Ishikawa (cell line): ENCODE measurements around the gene FGF21.

ENCODE experiments used
- CEBPB ChIP-seq: IDR thresholded peaks from 2 replicates; pipeline ENCODE4 v1.6.1; 2012
- CREB1 ChIP-seq: IDR thresholded peaks from 2 replicates; pipeline ENCODE4 v1.6.1; 2012; ENCODE audit warnings: low read depth
- EGR1 ChIP-seq: IDR thresholded peaks from 2 replicates; pipeline ENCODE4 v1.6.1; 2012
- EP300 ChIP-seq: IDR thresholded peaks from 2 replicates; pipeline ENCODE4 v1.6.1; 2012; ENCODE audit warnings: borderline replicate concordance
- FOXM1 ChIP-seq: IDR thresholded peaks from 2 replicates; pipeline ENCODE4 v1.6.1; 2012; ENCODE audit warnings: low read depth, borderline replicate concordance
- NFIC ChIP-seq: IDR thresholded peaks from 2 replicates; pipeline ENCODE4 v1.6.1; 2012
- RAD21 ChIP-seq: IDR thresholded peaks from 2 replicates; pipeline ENCODE4 v1.6.1; 2012; ENCODE audit warnings: low read depth
- TAF1 ChIP-seq: IDR thresholded peaks from 2 replicates; pipeline ENCODE4 v1.6.1; 2012; ENCODE audit warnings: low read depth, mild to moderate bottlenecking
- TCF12 ChIP-seq: IDR thresholded peaks from 2 replicates; pipeline ENCODE4 v1.6.1; 2012; ENCODE audit warnings: low read depth
- TEAD4 ChIP-seq: IDR thresholded peaks from 2 replicates; pipeline ENCODE4 v1.6.1; 2012
- YY1 ChIP-seq: IDR thresholded peaks from 2 replicates; pipeline ENCODE4 v1.6.1; 2012; ENCODE audit warnings: low read depth
- ZBTB7A ChIP-seq: IDR thresholded peaks from 2 replicates; pipeline ENCODE4 v1.6.1; 2012; ENCODE audit warnings: low read depth
- TF ChIP-seq, protein P1 (sequence below): IDR thresholded peaks from 2 replicates; pipeline ENCODE4 v1.6.1; 2012
- TF ChIP-seq, protein P2 (sequence below): IDR thresholded peaks from 2 replicates; pipeline ENCODE4 v1.6.1; 2012
- TF ChIP-seq, protein P3 (sequence below): IDR thresholded peaks from 2 replicates; pipeline ENCODE4 v1.6.1; 2012; ENCODE audit warnings: low read depth, mild to moderate bottlenecking

FGF21 gene

GRCh38 chr19:48755787-48756186 is 463 bp downstream of the FGF21 start:
- no peak; the same call in 1 of the 2 replicates for TF ChIP-seq TEAD4
- TF ChIP-seq, protein P1, sequence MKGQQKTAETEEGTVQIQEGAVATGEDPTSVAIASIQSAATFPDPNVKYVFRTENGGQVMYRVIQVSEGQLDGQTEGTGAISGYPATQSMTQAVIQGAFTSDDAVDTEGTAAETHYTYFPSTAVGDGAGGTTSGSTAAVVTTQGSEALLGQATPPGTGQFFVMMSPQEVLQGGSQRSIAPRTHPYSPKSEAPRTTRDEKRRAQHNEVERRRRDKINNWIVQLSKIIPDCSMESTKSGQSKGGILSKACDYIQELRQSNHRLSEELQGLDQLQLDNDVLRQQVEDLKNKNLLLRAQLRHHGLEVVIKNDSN, result no peak
- no peak for TF ChIP-seq TAF1
- TF ChIP-seq EGR1, result no peak
- TF ChIP-seq NFIC, result no peak

GRCh38 chr19:48756212-48756611 is 888 bp downstream of the FGF21 start:
- TF ChIP-seq RAD21 (no peak), TAF1 (no peak), CEBPB (no peak), EGR1 (no peak)
- TF ChIP-seq, protein P1, result no peak
- TF ChIP-seq, protein P2, sequence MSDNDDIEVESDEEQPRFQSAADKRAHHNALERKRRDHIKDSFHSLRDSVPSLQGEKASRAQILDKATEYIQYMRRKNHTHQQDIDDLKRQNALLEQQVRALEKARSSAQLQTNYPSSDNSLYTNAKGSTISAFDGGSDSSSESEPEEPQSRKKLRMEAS, result no peak

DNA sequence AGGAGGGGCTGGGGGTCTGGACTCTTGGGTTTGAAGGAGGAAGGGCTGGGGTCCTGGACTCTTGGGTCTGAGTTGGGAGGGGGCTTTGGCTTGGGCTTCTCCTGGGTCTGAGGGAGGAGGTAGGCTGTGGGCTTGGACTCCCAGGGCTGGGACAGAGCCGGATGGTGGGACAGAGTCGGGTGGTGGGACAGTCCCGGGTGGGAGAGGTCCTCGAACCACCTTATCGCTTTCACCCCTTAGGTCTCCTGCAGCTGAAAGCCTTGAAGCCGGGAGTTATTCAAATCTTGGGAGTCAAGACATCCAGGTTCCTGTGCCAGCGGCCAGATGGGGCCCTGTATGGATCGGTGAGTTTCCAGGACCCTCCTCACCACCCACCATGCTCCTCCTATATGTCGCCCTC is 1.4 kb downstream of the FGF21 start:
- no peak for TF ChIP-seq YY1

DNA sequence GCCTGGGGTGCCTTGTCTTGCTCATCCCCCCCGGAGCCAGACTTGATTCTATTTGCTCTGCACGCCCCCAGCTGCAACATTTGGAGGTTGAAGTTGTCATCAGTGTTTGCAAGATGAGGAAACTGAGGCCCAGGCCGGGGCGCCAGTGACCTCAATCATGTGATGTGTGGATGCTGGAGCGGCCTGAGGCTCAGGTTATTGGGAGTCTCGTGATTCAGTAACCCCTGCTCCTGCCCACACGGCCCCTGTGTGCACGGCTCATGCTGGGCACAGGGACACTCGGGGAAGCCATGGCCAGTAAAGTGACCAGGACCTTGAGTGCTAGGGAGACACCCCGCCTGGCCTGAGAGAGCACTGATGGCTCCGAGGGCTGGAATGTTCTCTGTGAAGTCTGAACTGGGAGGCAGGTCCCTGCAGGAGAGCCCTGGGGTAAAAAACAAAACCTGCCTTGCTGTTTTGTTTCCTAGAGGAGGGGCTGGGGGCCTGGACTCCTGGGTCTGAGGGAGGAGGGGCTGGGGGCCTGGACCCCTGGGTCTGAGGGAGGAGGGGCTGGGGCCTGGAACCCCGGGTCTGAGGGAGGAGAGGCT is 1.9 kb downstream of the FGF21 start:
- TF ChIP-seq RAD21 (no peak), TAF1 (no peak), ZBTB7A (no peak), TEAD4 (no peak), CREB1 (no peak), YY1 (no peak), CEBPB (no peak), EP300 (no peak), NFIC (no peak), FOXM1 (no peak), TCF12 (no peak), EGR1 (no peak)
- TF ChIP-seq, protein P2, result no peak
- TF ChIP-seq, protein P3, sequence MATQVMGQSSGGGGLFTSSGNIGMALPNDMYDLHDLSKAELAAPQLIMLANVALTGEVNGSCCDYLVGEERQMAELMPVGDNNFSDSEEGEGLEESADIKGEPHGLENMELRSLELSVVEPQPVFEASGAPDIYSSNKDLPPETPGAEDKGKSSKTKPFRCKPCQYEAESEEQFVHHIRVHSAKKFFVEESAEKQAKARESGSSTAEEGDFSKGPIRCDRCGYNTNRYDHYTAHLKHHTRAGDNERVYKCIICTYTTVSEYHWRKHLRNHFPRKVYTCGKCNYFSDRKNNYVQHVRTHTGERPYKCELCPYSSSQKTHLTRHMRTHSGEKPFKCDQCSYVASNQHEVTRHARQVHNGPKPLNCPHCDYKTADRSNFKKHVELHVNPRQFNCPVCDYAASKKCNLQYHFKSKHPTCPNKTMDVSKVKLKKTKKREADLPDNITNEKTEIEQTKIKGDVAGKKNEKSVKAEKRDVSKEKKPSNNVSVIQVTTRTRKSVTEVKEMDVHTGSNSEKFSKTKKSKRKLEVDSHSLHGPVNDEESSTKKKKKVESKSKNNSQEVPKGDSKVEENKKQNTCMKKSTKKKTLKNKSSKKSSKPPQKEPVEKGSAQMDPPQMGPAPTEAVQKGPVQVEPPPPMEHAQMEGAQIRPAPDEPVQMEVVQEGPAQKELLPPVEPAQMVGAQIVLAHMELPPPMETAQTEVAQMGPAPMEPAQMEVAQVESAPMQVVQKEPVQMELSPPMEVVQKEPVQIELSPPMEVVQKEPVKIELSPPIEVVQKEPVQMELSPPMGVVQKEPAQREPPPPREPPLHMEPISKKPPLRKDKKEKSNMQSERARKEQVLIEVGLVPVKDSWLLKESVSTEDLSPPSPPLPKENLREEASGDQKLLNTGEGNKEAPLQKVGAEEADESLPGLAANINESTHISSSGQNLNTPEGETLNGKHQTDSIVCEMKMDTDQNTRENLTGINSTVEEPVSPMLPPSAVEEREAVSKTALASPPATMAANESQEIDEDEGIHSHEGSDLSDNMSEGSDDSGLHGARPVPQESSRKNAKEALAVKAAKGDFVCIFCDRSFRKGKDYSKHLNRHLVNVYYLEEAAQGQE, result no peak
- TF ChIP-seq, protein P1, result no peak

DNA sequence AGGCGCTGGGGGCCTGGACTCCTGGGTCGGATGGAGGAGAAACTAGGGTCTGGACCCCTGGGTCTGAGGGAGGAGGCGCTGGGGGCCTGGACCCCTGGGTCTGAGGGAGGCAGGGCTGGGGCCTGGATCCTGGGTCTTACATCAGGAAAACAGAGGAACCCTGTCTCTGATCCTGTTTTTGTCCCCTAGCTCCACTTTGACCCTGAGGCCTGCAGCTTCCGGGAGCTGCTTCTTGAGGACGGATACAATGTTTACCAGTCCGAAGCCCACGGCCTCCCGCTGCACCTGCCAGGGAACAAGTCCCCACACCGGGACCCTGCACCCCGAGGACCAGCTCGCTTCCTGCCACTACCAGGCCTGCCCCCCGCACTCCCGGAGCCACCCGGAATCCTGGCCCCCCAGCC is 2.4 kb downstream of the FGF21 start:
- TF ChIP-seq RAD21, result no peak
- TF ChIP-seq, protein P3, result no peak
- TF ChIP-seq TAF1, result no peak
- TF ChIP-seq NFIC, result no peak
- no peak for TF ChIP-seq ZBTB7A
- TF ChIP-seq, protein P2, result no peak
- no peak for TF ChIP-seq CREB1
- TF ChIP-seq, protein P1, result no peak
- TF ChIP-seq TCF12, result no peak
- no peak for TF ChIP-seq TEAD4
- TF ChIP-seq CEBPB, result no peak
- TF ChIP-seq FOXM1, result no peak
- no peak for TF ChIP-seq EP300
- TF ChIP-seq EGR1, result no peak
- TF ChIP-seq YY1, result no peak
